IMR-90 (cell line): ENCODE data around the gene DOCK7. TPM values are rescaled to one million over a fixed set of nuclear protein-coding genes. Genes with fewer than 3 reads are reported as not detected.
A peak's percentile ranks its signal among the peaks of the same experiment; 100 is the strongest.
"Not testable (repeated sequence)": the region's sequence is repeated elsewhere in the genome, so short reads cannot be mapped to it uniquely, and the experiment has no call there.

Experiments used
- ATAC-seq: fragments of 200-7000 bp; cut with Tn5 transposase; 2 replicates; pipeline ENCODE4 v1.9.1; 2020; ENCODE audit warnings: low read depth, mild to moderate bottlenecking, moderate library complexity
- BruUV-seq: library from RNA; stranded (reverse); fragments of 400-500 nt; replicated peaks from 2 replicates; lab custom pipeline; 2021; lab: Mats Ljungman, UMichigan
- CTCF ChIA-PET: fragments of 300-600 bp; formaldehyde crosslinking; extraction: SDS; loops from one replicate; lab custom pipeline; 2021; ENCODE audit warnings: antibody characterized with exemption; lab: Yijun Ruan, JAX
- POLR2A ChIA-PET: fragments of 300-600 bp; sonication (Branson Sonifier 250); formaldehyde crosslinking; loops from one replicate; lab custom pipeline; 2022; ENCODE audit warnings: antibody characterized with exemption; ENCODE audit not compliant: unreplicated experiment; lab: Charles Lee
- DNase-seq: peaks from one replicate; pipeline ENCODE4 v3.0.0; 2013
- H2AFZ ChIP-seq: replicated peaks from 2 replicates; pipeline ENCODE3; 2013; ENCODE audit warnings: low read length, mild to moderate bottlenecking; ENCODE audit not compliant: poor library complexity
- H2AK5ac ChIP-seq: 2 replicates; pipeline ENCODE4 v1.6.1; 2013; ENCODE audit warnings: low read depth, low read length, inconsistent platforms
- H2AK9ac ChIP-seq: replicated peaks from 2 replicates; pipeline ENCODE3; 2013; ENCODE audit warnings: mild to moderate bottlenecking, low read depth, low read length, moderate library complexity; ENCODE audit not compliant: poor library complexity
- H2BK120ac ChIP-seq: 2 replicates; pipeline ENCODE4 v1.6.1; 2013; ENCODE audit warnings: low read depth, low read length, inconsistent platforms
- H2BK15ac ChIP-seq: 3 replicates; pipeline ENCODE4 v1.6.1; 2013; ENCODE audit warnings: low read depth, low read length, inconsistent platforms
- H2BK20ac ChIP-seq: 2 replicates; pipeline ENCODE4 v1.6.1; 2013; ENCODE audit warnings: low read depth, mild to moderate bottlenecking, inconsistent platforms, low read length, moderate library complexity
- H2BK5ac ChIP-seq: 2 replicates; pipeline ENCODE4 v1.6.1; 2013; ENCODE audit warnings: mild to moderate bottlenecking, low read depth, low read length, inconsistent platforms; ENCODE audit not compliant: poor library complexity, severe bottlenecking
- H3K14ac ChIP-seq: replicated peaks from 2 replicates; pipeline ENCODE4 v1.6.1; 2013; ENCODE audit warnings: low read depth, low read length, inconsistent platforms
- H3K18ac ChIP-seq: 2 replicates; pipeline ENCODE4 v1.6.1; 2013; ENCODE audit warnings: low read depth, low read length, control low read depth
- H3K23ac ChIP-seq: 2 replicates; pipeline ENCODE4 v1.6.1; 2013; ENCODE audit warnings: low read depth, low read length, inconsistent platforms
- H3K27ac ChIP-seq: 2 replicates; pipeline ENCODE4 v1.5.1; 2013; ENCODE audit warnings: mild to moderate bottlenecking, control low read depth, low read length; ENCODE audit not compliant: insufficient read depth
- H3K27me3 ChIP-seq: 2 replicates; pipeline ENCODE4 v1.6.1; 2013; ENCODE audit warnings: low read length; ENCODE audit not compliant: control insufficient read depth, insufficient read depth
- H3K36me3 ChIP-seq: 2 replicates; pipeline ENCODE4 v1.6.1; 2013; ENCODE audit warnings: low read length, mixed read lengths; ENCODE audit not compliant: control insufficient read depth, insufficient read depth
- H3K4ac ChIP-seq: 2 replicates; pipeline ENCODE4 v1.6.1; 2013; ENCODE audit warnings: low read depth, low read length, inconsistent platforms
- H3K4me1 ChIP-seq: 2 replicates; pipeline ENCODE4 v1.6.1; 2013; ENCODE audit warnings: low read length, mixed read lengths; ENCODE audit not compliant: control insufficient read depth, insufficient read depth
- H3K4me2 ChIP-seq: 2 replicates; pipeline ENCODE4 v1.6.1; 2013; ENCODE audit warnings: low read depth, mild to moderate bottlenecking, control low read depth, low read length, moderate library complexity
- H3K4me3 ChIP-seq: 2 replicates; pipeline ENCODE4 v1.5.1; 2013; ENCODE audit warnings: low read depth, mild to moderate bottlenecking, control low read depth, low read length, moderate library complexity; ENCODE audit not compliant: insufficient read depth
- H3K56ac ChIP-seq: 2 replicates; pipeline ENCODE4 v1.6.1; 2013; ENCODE audit warnings: low read length, inconsistent platforms; ENCODE audit not compliant: insufficient read depth; ENCODE audit errors: extremely low read depth
- H3K79me1 ChIP-seq, 2 experiments: 2 replicates each; pipeline ENCODE4 v1.6.1; 2013; ENCODE audit warnings: low read length in 2 of 2, inconsistent platforms in 1 of 2, low read depth in 1 of 2
- H3K9ac ChIP-seq: 2 replicates; pipeline ENCODE4 v1.6.1; 2013; ENCODE audit warnings: low read depth, low read length, control low read depth
- H3K9me1 ChIP-seq: 2 replicates; pipeline ENCODE4 v1.6.1; 2013; ENCODE audit warnings: low read length, inconsistent platforms; ENCODE audit not compliant: insufficient read depth
- H3K9me3 ChIP-seq: 2 replicates; pipeline ENCODE4 v1.6.1; 2013; ENCODE audit warnings: low read length; ENCODE audit not compliant: control insufficient read depth, insufficient read depth
- H4K20me1 ChIP-seq: 2 replicates; pipeline ENCODE4 v1.6.1; 2013; ENCODE audit warnings: low read length, inconsistent platforms; ENCODE audit not compliant: insufficient read depth
- H4K5ac ChIP-seq: 2 replicates; pipeline ENCODE4 v1.6.1; 2013; ENCODE audit warnings: mild to moderate bottlenecking, low read depth, low read length, control low read depth
- H4K8ac ChIP-seq, 2 experiments: 2 replicates each; pipeline ENCODE4 v1.6.1; 2013; ENCODE audit warnings: low read depth in 2 of 2, low read length in 2 of 2, control low read depth in 1 of 2, inconsistent platforms in 1 of 2
- H4K91ac ChIP-seq: 2 replicates; pipeline ENCODE4 v1.6.1; 2013; ENCODE audit warnings: low read depth, low read length, inconsistent platforms; ENCODE audit not compliant: insufficient read depth
- MAFK ChIP-seq: IDR thresholded peaks from 2 replicates; pipeline ENCODE4 v1.6.1; 2012; ENCODE audit warnings: low read depth, low read length, improper control_type of control experiment
- MAZ ChIP-seq: IDR thresholded peaks from 2 replicates; pipeline ENCODE4 v1.6.1; 2012; ENCODE audit warnings: low read depth, mild to moderate bottlenecking, low read length, improper control_type of control experiment, moderate library complexity, borderline replicate concordance
- WGBS, 2 experiments: methylation state at CpG; one replicate each; pipeline versions ENCODE4 v1.1.5 to v1.1.7; 2013; ENCODE audit warnings: missing lambda C conversion rate in 2 of 2; ENCODE audit not compliant: insufficient read length in 1 of 2; ENCODE audit errors: extremely low coverage in 2 of 2; 5-methylcytosine and 5-hydroxymethylcytosine counted together
- dilution Hi-C: fragments of 300-500 bp; cut with HindIII; formaldehyde crosslinking; loops from one replicate; pipeline ENCODE4 v1.14.3; 2018; ENCODE audit warnings: low sequenced_read_pairs; ENCODE audit not compliant: unreplicated experiment
- in situ Hi-C: fragments of 300-500 bp; cut with MboI; formaldehyde crosslinking; loops from 3 replicates; pipeline ENCODE4 v1.14.3; 2019; ENCODE audit warnings: low sequenced_read_pairs, inconsistent platforms, mixed read lengths
- intact Hi-C: fragments of 100-400 bp; cut with micrococcal nuclease; formaldehyde crosslinking; loops from 2 replicates; pipeline ENCODE4 v1.10.0; 2022
- polyA plus RNA-seq, 3 experiments: library from polyadenylated mRNA; depleted of rRNA; stranded (reverse); fragments of >200 nt; gene quantifications; 2 replicates each; pipeline ENCODE4 v1.2.3, GENCODE V29; 2012; ENCODE audit warnings: low replicate concordance in 1 of 3
- total RNA-seq: library from RNA; depleted of rRNA; stranded (reverse); fragments of >200 nt; gene quantifications from 2 replicates; pipeline ENCODE4 v1.2.3, GENCODE V29; 2012

Gene DOCK7
- total and polyA plus RNA-seq, 2 of the 4 experiments (the other 2 are of a cell fraction) = 38.0 to 97.7 TPM

- Histone ChIP-seq H3K36me3 (peaks cover 3% of the 10 kb centered on the region), H3K23ac (no peak overlapping the region), H2BK5ac (peak overlapping the region; percentile 65), H3K56ac (no peak overlapping the region), H3K18ac (no peak overlapping the region), H3K27me3 (no peaks in the 10 kb centered on the region), H4K8ac (no peak overlapping the region; a peak in 1 of 4 replicates), H3K27ac (no peak overlapping the region), H4K91ac (no peak overlapping the region), H3K14ac (no peak overlapping the region), H3K9me3 (no peaks in the 10 kb centered on the region), H3K4me2 (no peak overlapping the region), H3K4ac (no peak overlapping the region), H2AFZ (no peak overlapping the region), H3K4me1 (no peaks in the 10 kb centered on the region; the same call in 1 of the 2 replicates), H2BK120ac (no peak overlapping the region), H2BK15ac (no peak overlapping the region), H2BK20ac (no peak overlapping the region), H3K9me1 (no peaks in the 10 kb centered on the region), H4K5ac (no peak overlapping the region), H3K79me1 (peaks cover 2 to 9% of the 10 kb centered on the region in 2 experiments; a peak in 3 of 4 replicates), H2AK9ac (no peak overlapping the region), H2AK5ac (no peak overlapping the region), H3K9ac (no peak overlapping the region), H4K20me1 (no peaks in the 10 kb centered on the region), H3K4me3 (no peak overlapping the region)
- no TSS peak for BruUV-seq
- ATAC-seq = no peak
- intact Hi-C loops = no loop called here
- ChIA-PET POLR2A (no interaction called here), CTCF (no interaction called here)
- TF ChIP-seq MAZ = no peak
- no peak for TF ChIP-seq MAFK
- in situ Hi-C loops = no loop called here
- DNase-seq = no peak
- 100% methylated on average over 1 of the region's 2 CpGs; no CpG with 5 or more reads in 1 of the 2 experiments for WGBS, 2 experiments
- dilution Hi-C loops = no loop called here
These were observed 75.4 kb downstream of the DOCK7 start for GRCh38 chr1:62612770-62613169.

- H3K79me1 ChIP-seq = peaks cover 2 to 16% of the 10 kb centered on the region in 2 experiments; a peak in 3 of 4 replicates
- H3K4me1 ChIP-seq, H3K56ac ChIP-seq, H2BK15ac ChIP-seq, H3K36me3 ChIP-seq, H4K91ac ChIP-seq, H2AFZ ChIP-seq, H3K14ac ChIP-seq, POLR2A ChIA-PET, H3K4me2 ChIP-seq, H3K9me3 ChIP-seq, H3K27ac ChIP-seq, ATAC-seq, CTCF ChIA-PET, H3K27me3 ChIP-seq, H3K4me3 ChIP-seq, H3K23ac ChIP-seq, H2BK120ac ChIP-seq, DNase-seq, H3K18ac ChIP-seq, BruUV-seq, H3K9me1 ChIP-seq, H3K4ac ChIP-seq, H2BK5ac ChIP-seq, in situ Hi-C loops, H2AK9ac ChIP-seq, dilution Hi-C loops, H3K9ac ChIP-seq, H2BK20ac ChIP-seq, intact Hi-C loops, H2AK5ac ChIP-seq, H4K8ac ChIP-seq, H4K5ac ChIP-seq, H4K20me1 ChIP-seq: not testable (repeated sequence)
- WGBS, 2 experiments = no CpG with 5 or more reads among the region's 1 CpG
These were observed 77.6 kb downstream of the DOCK7 start for GRCh38 chr1:62610588-62610987.
